Liver (tissue), 3 donors: ENCODE measurements around the gene FBXO28.

Source experiments
- CTCF ChIP-seq: fragments of 150-350 bp; IDR thresholded peaks from 2 replicates; pipeline ENCODE4 v1.5.1; 2017; ENCODE audit warnings: improper control_type of control experiment, low read depth, low read length; ENCODE audit not compliant: missing input control
- EGR1 ChIP-seq, 2 donors: IDR thresholded peaks; 2 replicates each; pipeline ENCODE4 v1.6.1; 2016 to 2018; ENCODE audit warnings: antibody characterized with exemption in 2 of 2, low read depth in 2 of 2
- RAD21 ChIP-seq, 2 donors: IDR thresholded peaks; 2 replicates each; pipeline ENCODE4 v1.6.1; 2016; ENCODE audit warnings: antibody characterized with exemption in 2 of 2, mild to moderate bottlenecking in 2 of 2
- YY1 ChIP-seq: IDR thresholded peaks from 2 replicates; pipeline ENCODE4 v1.6.1; 2016; ENCODE audit warnings: antibody characterized with exemption, mild to moderate bottlenecking
- ZBTB33 ChIP-seq: IDR thresholded peaks from 2 replicates; pipeline ENCODE4 v1.6.1; 2016; ENCODE audit warnings: antibody characterized with exemption
- TF ChIP-seq, protein P1 (sequence below): IDR thresholded peaks from 2 replicates; pipeline ENCODE4 v1.6.1; 2016; ENCODE audit warnings: antibody characterized with exemption
- TF ChIP-seq, protein P2 (sequence below): IDR thresholded peaks from 2 replicates; pipeline ENCODE4 v1.6.1; 2016; ENCODE audit warnings: antibody characterized with exemption, mild to moderate bottlenecking
- donor health status: healthy.
- donor health status: healthy.

GRCh38 chr1:224082146-224082545 is 31.8 kb upstream of the FBXO28 start:
- no peak for TF ChIP-seq RAD21 (IDR thresholded peaks at IDR 0.05)
- TF ChIP-seq CTCF: no peak
- no peak for TF ChIP-seq YY1
- TF ChIP-seq, protein P1, sequence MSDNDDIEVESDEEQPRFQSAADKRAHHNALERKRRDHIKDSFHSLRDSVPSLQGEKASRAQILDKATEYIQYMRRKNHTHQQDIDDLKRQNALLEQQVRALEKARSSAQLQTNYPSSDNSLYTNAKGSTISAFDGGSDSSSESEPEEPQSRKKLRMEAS: no peak
- TF ChIP-seq EGR1 (IDR thresholded peaks at IDR 0.05; ENCODE audit: low read depth in 2 of 2): no peak
- no peak for TF ChIP-seq ZBTB33
- TF ChIP-seq, protein P2, sequence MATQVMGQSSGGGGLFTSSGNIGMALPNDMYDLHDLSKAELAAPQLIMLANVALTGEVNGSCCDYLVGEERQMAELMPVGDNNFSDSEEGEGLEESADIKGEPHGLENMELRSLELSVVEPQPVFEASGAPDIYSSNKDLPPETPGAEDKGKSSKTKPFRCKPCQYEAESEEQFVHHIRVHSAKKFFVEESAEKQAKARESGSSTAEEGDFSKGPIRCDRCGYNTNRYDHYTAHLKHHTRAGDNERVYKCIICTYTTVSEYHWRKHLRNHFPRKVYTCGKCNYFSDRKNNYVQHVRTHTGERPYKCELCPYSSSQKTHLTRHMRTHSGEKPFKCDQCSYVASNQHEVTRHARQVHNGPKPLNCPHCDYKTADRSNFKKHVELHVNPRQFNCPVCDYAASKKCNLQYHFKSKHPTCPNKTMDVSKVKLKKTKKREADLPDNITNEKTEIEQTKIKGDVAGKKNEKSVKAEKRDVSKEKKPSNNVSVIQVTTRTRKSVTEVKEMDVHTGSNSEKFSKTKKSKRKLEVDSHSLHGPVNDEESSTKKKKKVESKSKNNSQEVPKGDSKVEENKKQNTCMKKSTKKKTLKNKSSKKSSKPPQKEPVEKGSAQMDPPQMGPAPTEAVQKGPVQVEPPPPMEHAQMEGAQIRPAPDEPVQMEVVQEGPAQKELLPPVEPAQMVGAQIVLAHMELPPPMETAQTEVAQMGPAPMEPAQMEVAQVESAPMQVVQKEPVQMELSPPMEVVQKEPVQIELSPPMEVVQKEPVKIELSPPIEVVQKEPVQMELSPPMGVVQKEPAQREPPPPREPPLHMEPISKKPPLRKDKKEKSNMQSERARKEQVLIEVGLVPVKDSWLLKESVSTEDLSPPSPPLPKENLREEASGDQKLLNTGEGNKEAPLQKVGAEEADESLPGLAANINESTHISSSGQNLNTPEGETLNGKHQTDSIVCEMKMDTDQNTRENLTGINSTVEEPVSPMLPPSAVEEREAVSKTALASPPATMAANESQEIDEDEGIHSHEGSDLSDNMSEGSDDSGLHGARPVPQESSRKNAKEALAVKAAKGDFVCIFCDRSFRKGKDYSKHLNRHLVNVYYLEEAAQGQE: no peak
